Measurements from ENCODE around the gene HLA-DOB. TPM values are rescaled to one million over a fixed set of nuclear protein-coding genes. Genes with fewer than 3 reads are reported as not detected.

The HLA-DOB gene
- total and polyA plus RNA-seq, 2 donors (not counting 3 experiments of a cell fraction or from before 2014, with no cell fraction given) = 0.46 to 0.54 TPM

- TSS peak; percentile 21 for BruUV-seq (replicated peaks)
- intact Hi-C loops (cut with micrococcal nuclease) = no loop called here
- no peaks in the 10 kb centered on the region for H3K9me3 ChIP-seq (replicated peaks; ENCODE audit: control insufficient read depth, insufficient read depth, low read length)
- H2AFZ ChIP-seq (ENCODE audit: low read depth, low read length) = no peak overlapping the region
- H3K27ac ChIP-seq (ENCODE audit: insufficient read depth, low read depth, low read length) = no peak overlapping the region
- CTCF ChIA-PET = interaction anchor here (2.6 to 11.0 kb wide), 3 partner anchors 13 to 33 kb away, joined by 14 to 397 read pairs (median 274); partner anchors contain the start of genes PSMB9 and TAP1
- POLR2A ChIA-PET = no interaction called here
- FAIRE-seq = no peak
- H3K36me3 ChIP-seq (ENCODE audit: control insufficient read depth in 2 of 2, extremely low read depth in 1 of 2, insufficient read depth in 2 of 2, low read length in 2 of 2) = peaks cover 3% of the 10 kb centered on the region in 2 experiments
- H3K9me1 ChIP-seq (replicated peaks; ENCODE audit: control insufficient read depth, extremely low read depth, insufficient read depth, low read length) = no peaks in the 10 kb centered on the region
- DNase-seq (ENCODE audit: low read depth, low spot score) = no peak
- H4K20me1 ChIP-seq (replicated peaks; ENCODE audit: control insufficient read depth, extremely low read depth, insufficient read depth, low read length) = no peaks in the 10 kb centered on the region
- H3K79me2 ChIP-seq (ENCODE audit: control insufficient read depth, insufficient read depth, low read length) = peaks cover 9% of the 10 kb centered on the region
- H3K9ac ChIP-seq (replicated peaks; ENCODE audit: extremely low read depth, insufficient read depth, low read length) = no peak overlapping the region
- dilution Hi-C loops (cut with MboI; ENCODE audit: extremely low pct_ligation_motif_present, low sequenced_read_pairs) = no loop called here
- no peak overlapping the region for H3K4me3 ChIP-seq (replicated peaks in 1 of 3; ENCODE audit: insufficient read depth in 1 of 3, low read depth in 1 of 3, low read length in 3 of 3)
- TF ChIP-seq JUN (IDR thresholded peaks at IDR 0.05; ENCODE audit: borderline replicate concordance, insufficient read depth, insufficient read length, low read depth) (no peak), CTCF (IDR thresholded peaks at IDR 0.05; ENCODE audit: extremely low read depth in 1 of 2, insufficient read depth in 1 of 2, low read depth in 1 of 2, low read length in 2 of 2) (no peak), POLR2AphosphoS5 (IDR thresholded peaks at IDR 0.05; ENCODE audit: insufficient read depth, low read depth, low read length) (no peak), MYC (IDR thresholded peaks at IDR 0.05; ENCODE audit: low read depth, low read length) (no peak), GATA2 (IDR thresholded peaks at IDR 0.05; ENCODE audit: insufficient read depth, insufficient read length, low read depth, low read length) (no peak), EZH2 (IDR thresholded peaks at IDR 0.05; ENCODE audit: borderline replicate concordance, low read depth, low read length, severe bottlenecking) (no peak), FOS (IDR thresholded peaks at IDR 0.05; ENCODE audit: borderline replicate concordance, insufficient read depth, low read length) (no peak), POLR2A (IDR thresholded peaks at IDR 0.05; ENCODE audit: low read depth, low read length) (no peak), MAX (IDR thresholded peaks at IDR 0.05; ENCODE audit: insufficient read depth, insufficient read length) (no peak)
- H3K27me3 ChIP-seq (ENCODE audit: control insufficient read depth in 2 of 2, insufficient read depth in 2 of 2, low read length in 2 of 2) = no peaks in the 10 kb centered on the region
- no peak overlapping the region for H3K4me2 ChIP-seq (ENCODE audit: insufficient read depth, low read length)
- peaks cover 7% of the 10 kb centered on the region for H3K4me1 ChIP-seq (ENCODE audit: control insufficient read depth, extremely low read depth, insufficient read depth, low read length)
These were observed 20.1 kb upstream of the HLA-DOB start for GRCh38 chr6:32836873-32837272.
